HG03280 (cell line): Measurements from ENCODE around the gene PAK5.

ENCODE experiments used
- ATAC-seq: cut with Tn5 transposase; IDR thresholded peaks from one replicate; pipeline ENCODE4 v1.9.1; 2021; ENCODE audit warnings: mild to moderate bottlenecking, moderate library complexity; ENCODE audit not compliant: unreplicated experiment

The PAK5 gene

DNA sequence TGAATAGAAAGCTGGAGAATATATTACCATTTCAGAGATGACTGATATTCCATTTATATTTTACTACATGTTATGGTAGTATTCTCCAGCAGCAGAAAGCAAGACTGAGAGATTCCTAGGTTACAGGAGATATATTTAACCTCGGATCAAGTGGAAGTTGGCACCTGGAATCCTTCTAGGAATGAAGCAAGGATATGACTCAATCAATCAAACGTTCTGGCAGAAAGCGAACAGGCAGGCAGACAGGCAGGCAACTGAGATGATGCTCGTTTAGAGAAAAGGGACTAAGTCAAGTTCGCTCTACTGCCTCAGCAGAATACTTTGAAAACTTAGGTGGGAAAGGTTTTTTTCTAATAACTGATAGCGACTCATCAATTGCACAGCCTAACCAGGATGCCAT, 46.2 kb downstream of the PAK5 start:
- no peak for ATAC-seq

DNA sequence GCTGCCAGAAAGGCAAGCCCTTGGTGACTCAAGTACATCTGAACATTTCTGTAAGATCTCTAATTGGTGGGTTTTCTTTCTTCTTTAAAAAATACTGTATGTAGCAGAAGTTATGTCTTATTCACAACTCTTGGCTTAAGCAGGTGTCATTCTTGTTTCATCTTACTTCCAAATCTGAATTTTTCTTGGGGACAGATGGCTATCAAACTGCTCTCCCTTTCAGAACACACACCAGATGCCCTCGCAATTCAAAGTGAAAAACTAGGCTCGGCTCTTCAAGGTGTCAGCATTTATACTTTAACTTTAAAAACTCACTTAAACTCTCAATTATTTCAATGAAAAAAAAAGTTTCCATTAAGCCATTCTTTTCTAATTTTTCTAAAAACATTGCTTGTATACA, 49.7 kb downstream of the PAK5 start:
- ATAC-seq: no peak

DNA sequence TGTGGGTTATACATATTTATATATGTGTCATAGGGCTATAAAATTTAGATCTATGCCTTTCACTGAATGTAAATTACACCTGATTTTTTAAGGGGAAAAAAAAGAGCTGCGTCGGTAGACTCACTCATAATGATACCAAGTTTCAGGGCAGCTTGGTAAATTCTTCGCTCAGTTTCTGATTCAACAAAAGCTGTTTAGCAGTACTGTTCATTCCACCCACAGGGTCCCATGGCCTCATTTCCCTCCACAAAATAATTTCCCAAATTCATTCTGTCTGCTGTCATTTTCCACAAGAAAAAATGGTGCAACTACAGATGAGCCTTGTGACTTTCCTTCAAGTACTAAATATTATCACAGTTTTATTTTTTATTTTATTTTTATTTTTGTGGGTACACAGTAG, 63.7 kb downstream of the PAK5 start:
- no peak for ATAC-seq

DNA sequence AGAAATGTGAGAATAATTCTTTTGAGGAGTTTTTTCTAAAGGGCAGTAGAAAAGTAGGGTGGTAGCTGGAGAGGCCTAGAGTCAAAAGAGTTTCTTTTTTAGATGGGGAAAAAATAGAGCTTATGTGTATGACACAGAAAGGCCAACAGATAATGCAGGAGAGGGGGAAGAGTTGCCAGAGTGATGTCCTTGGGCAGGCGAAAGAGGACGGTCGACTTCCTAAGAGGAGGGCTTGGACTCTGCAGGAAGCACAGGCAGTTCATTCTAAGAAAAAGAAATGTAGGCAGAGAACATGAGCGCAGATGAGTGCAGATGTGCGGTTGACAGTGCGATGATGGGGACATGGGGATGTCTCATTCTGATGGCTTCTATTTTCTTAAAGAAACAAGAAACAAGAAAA, 68.9 kb downstream of the PAK5 start:
- no peak for ATAC-seq

DNA sequence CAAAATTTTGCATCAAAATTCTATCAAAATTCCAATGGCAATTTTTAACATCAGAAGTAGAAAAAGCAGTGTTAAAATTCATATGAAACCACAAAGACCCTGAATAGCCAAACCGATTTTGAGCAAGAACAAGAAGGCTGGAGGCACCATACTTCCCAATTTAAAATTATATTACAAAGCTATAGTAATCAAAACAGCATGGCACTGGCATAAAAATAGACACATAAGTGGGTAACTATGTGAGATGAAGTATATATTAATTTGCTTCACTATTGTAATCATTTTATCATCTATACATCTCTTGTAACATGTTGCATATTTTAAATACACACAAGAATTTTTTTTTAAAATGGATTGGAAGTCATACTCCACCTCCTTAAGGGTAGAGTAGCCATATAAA, 77.4 kb downstream of the PAK5 start:
- ATAC-seq: no peak

DNA sequence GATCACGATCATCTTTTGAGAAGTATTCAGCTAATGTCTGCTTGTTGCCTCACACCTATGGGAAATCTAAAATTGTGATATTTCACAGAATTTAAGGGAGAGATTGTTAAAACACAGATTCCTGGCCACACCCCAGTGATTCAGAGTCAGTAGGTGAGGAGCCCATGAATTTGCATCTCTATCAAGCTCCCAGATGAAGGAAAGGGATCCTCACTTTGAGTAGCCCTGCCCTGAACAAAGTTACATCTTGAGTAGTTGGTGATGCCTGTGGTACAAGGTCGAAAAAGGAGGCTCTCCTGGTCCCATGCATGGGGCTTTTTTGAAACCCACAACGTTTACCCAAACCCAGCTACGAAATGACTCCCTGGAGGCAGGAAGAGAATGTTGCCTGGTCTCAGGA, 79.5 kb downstream of the PAK5 start:
- no peak for ATAC-seq

DNA sequence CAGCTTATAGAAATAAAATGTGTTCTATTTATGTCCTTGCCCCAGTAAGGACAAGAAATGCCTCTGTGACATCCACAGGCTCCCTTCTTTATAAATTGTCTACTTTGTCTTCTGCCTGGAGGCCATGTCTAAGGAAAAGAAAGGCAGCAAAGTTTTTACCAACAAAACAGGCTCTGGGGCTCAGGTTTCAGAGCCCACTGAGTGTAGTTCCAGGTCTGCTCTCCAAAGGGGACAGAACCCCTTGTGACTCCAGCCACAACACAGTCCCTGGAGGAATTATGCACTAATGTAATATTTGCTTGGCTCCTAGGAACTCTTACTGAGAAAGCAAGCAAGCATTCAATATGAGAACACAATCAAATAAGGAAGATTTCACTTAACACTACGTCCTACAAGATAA, 80.1 kb downstream of the PAK5 start:
- no peak for ATAC-seq

DNA sequence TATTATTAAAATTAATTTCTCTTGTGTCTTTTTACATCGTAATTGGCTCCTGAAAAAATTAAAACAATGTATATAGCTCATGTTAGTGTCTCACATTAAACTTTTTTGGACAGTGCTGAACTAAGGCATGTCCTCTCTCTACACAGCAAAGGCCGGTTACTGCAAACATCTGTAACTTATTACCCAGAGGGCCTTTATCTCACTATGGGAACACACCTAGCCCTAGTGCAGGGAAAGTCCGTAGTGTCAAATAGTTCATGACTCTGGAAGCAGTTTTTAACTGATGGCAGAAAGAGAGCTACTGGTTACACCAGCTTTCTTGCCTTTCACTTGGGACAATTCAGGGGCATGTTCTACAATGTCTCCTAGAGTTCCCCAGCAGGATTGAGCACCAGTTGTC, 82.2 kb downstream of the PAK5 start:
- ATAC-seq: no peak

DNA sequence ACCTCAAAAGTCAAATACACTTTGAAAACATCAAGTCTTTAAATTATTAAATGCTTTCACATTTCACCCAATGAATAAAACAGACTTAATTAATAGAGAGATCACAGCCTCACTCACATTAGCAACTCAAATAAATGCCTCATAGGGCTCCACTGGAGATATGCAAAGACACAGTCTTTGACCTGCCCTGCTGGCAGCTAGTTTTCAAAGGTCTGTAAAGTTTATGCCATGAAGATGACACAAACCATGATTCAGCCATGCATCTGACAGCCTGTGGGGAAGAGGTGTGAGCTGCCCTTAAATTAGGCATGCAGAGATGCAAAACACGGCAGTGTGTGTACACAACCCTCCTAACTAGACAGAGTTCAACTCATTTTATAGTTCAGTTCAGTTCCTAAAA, 83.6 kb downstream of the PAK5 start:
- ATAC-seq: no peak

DNA sequence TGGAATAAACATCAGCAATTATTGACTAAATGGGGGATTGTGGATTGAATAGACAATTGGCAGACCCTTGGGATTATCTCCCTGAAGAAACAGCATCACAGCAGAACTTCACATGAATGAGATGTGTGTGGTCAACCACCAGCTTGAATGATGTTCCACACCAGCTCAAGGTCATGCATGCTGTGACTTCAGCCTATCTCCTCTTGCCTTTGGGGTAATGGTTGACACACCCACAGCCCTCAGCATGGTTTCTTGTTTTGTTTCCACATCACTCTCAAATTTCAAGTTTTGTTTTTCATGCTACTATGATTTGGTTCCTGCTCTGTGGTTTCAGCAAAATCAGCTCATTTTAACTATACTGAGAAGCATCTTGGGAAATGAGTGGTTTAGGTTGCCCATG, 94.3 kb downstream of the PAK5 start:
- no peak for ATAC-seq

DNA sequence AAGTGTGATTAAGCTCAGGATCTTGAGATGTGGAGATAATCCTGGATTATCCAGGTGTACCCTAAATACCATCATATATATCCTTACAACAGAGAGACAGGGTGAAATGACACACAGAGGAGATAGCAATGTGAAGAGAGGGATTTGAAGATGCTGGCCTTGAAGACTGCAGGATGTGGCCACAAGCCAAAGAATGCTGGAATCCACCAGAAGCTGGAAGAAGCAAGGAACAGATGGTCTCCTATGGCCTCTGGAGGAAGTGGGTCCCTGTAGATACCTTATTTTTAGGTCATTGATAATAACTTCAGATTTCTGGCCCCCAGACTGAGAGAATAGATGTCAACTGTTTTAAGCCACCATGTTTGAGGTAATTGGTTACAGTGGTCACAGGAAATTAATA, 95.0 kb downstream of the PAK5 start:
- no peak for ATAC-seq

DNA sequence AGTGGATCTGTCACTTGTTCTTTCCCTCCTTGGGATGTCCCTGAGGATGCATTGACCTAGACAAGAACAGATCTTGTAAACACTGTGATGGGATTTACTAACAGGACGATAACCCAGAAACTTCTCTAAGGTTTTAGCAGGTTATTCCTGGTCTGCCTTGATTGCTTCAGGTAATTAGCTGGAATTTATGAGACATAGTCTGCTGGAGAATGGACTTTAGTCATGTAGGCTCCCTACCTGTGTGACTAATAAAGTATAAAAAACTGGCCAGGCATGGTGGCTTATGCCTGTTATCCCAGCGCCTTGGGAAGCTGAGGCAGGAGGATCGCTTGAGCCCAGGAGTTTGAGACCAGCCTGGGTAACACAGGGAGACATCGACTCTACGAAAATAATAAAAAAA, 96.1 kb downstream of the PAK5 start:
- no peak for ATAC-seq

DNA sequence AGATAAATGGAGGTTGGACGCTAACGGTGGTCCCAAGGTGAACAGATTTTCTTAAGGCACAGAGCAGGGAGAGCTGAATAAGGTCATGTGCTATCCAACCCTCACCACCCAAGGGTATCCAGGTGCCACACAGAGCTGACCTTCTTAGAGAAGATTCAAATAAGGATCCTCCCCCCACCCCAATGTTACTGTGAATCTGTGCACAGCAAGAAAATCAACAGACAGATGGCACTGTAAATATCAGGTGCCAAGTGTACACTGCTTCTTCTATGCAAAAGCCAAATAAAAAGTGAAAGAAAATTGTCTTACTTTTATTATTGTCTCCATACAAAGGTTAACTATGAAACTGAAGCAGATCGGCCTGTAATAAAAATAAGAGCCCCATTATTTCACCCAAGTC, 96.9 kb downstream of the PAK5 start:
- no peak for ATAC-seq

DNA sequence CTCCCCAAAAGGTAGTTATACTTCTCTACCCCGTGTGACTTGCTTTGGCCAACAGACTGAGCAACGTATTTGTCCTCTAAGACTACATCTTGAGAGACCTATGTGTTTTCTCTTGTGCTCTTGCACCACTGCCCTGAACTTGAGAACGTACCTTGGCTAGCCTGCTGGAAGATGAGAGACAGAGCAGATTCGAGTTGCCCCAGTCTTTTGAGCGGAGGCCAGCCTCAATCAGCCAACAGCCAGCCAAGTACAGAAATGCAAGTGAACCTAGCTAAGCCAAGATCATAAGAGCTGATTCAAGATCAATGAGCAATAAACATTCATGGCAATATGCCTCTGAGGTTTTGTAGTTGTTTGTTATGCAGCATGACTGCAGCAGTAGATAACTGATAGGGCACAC, 98.4 kb downstream of the PAK5 start:
- ATAC-seq: no peak

DNA sequence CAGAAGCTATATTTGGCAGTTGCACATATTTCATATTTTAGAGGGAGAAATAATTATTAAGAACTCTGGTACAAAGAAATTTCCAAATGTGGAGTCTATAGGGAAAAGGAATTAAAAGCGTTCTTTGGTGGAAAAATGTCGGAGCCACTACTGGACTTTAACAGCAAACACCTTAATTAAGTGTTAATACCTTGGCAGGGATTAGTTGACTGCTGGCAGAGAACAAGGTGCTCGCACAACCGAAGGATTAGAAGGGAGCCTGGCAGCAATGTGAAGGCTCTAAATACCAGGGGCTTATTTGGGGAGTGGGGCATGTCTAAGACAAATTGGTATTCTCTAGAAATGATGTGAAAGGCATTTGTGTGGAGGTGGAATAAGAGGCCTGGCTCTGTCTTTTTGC, 98.9 kb downstream of the PAK5 start:
- ATAC-seq: no peak

DNA sequence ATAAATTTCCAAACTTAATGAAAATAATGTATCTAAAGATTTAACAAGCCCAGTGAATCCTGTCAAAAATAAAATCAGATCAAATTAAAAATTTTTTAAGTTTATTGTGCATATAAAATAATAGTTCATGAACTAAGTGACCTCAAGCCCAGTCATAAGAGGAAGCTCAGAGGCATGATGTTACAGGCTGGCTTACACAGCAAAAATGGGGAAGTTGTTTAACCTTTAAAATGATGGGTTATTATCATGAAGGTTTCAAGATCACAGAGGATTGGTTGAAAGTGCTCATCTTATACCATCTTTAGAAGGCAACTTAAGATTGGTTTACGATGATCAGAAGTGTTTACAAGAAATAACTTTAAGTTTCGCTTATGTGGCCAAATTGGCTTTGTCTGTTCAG, 102.5 kb downstream of the PAK5 start:
- ATAC-seq: no peak

DNA sequence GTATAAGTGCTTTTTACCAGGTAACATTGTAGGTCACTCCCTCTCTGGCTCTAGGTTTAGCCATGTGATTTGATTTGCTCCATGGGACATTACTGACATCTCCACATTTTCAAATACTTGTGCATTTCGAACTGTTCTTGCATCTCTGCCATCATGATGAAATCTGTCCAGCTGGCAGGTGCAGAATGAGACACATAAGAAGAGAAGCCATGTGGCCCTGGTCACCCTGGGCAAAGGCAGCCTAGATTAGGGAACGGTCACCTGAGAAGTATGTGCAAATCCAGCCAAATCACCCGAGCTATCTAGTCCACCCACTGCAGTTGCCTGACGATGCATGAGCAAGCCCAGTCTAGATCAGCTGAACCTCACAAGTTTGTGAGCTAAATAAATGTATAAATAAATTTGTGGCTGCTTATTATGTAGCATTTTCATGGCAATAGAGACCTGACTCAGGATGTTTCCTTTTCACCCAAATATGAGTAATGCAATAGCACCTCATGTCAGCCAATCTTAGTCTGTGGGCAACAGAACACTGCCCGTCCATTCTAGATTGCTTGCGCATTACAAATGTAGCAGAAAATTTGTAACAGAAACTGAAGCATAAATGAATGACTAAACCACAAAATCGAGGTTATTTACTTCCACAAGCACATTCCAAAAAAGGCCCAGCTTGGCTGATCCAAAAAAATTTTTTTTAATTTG, 115.2 kb downstream of the PAK5 start:
- ATAC-seq: no peak

DNA sequence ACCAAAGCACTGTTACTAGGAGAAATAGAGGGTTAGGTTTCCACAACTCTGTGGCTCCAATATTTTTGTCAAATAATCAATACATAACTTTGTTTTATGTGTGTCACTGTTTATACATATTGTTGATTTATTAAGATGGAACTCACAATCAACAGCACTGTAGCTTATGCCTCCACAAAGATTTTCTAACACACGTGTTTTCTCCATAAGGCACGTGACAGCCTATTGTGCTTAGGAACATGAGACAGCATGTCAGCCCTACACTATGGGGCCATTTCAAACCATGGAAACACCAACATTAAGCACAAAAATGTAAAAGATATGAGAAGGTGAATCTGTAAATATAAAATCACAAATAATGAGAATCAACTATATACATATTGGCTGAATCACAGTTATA, 127.0 kb downstream of the PAK5 start:
- ATAC-seq: no peak

DNA sequence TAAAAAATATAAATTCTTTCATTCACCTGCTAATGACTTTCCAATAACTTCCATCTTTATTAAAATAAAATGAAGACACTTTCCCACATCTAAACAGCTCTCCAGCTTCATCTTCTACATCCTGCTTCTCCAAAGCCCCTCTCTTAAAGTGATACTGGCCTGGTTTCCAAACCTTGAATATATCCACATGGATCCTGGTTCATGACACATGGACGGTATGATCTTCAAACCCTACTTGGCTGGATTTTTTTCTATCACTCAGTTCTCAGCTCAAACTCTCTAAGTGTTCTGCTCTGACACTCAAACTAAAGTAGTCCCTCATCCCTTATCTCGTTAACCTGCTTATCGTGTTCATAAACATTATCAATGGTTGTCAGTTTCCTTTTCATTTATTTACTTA, 128.2 kb downstream of the PAK5 start:
- ATAC-seq: no peak

DNA sequence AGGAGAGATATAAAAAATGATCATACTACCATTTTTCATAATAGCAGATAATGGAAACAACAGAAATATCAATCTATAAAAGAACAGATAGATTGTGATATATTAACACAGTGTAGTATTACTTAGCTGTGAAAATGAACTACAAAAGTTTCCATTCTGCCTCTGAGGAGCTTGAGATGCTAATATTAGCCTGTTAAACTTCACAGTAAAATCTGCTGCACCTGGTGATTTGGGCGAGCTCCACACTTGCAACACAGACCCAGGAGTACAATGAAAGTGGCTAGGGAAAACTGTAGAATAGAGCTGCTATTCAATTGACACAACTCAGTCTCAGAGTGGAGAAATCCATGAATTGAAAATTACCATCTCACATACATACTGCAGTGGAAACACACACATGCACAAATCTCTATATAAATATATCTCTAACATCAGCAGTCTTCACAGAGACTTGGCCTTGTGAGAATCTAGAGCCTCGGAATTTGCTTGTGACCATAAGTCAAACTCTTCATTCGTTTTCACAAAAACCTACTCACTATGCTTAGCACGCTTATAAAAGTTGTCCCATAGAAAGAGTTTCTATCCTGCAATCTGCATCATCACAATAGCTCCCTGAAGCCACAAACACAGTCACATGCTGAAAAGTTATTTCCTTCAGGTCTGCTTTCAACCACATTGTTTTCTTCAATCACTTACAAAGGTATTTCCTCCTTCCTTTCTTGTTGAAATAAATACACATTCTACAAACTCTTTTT, 133.0 kb downstream of the PAK5 start:
- ATAC-seq: no peak

DNA sequence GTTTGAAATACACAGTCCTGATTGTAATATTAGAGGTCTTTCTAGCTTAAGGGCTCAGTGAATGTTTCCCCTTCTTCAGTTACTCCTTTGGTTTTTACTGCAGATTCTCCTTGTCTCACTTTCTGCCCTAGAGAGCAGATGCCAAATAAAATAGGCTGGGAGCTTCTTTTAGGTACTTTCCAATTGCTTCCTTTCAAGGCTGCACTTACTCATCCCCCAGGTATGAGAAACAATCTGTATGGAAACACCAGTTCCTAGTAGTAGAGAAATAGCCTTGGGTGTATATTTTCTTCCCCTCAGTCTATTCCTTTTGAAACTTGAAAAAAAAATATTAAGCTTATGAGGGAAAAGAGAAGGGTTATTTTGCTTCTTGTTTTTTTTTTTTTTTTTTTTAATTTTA, 139.7 kb downstream of the PAK5 start:
- ATAC-seq: no peak

DNA sequence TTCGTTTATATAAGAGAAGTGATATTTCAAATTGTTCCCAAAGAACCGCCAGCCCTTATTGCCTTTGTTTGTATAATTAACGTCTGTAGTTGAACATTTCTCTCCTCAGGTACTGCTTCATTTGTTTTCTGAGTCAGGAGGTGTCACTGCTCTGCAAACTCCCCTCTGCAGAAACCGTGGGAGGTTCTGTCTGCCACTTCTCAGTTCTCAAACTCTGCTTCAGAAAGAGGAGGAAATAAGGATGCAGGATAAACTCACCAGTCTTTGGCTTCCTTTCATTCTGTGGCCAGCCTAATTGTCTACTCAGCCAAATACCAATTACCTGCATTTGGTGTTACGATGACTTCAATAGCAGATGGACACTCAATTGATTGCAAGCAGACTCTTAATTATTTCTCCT, 149.8 kb downstream of the PAK5 start:
- no peak for ATAC-seq

DNA sequence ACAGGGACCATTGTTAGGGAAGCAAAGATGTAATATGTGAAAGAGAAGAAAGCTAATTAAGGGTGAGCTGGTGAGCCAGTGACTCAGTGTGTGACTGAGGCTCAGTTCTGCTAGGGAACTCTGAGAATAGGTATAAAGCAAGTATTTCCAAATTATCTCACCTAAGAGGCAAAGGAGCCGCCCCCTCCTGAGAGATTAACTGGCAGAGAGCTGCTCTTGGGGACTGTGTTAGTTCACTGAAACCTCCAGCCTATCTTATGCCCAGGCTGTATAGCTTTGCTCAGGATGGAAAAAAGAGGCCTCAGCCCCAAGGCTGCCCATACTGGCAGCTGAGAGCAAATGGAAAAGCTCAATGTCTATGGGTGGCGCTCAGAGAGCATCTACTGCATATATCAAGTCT, 152.0 kb downstream of the PAK5 start:
- no peak for ATAC-seq
